ENCODE measurements around the gene EP400. TPM values are rescaled to one million over a fixed set of nuclear protein-coding genes. Genes with fewer than 3 reads are reported as not detected.
A peak's percentile ranks its signal among the peaks of the same experiment; 100 is the strongest.

The EP400 gene
- total and polyA plus RNA-seq, 9 of the 15 experiments (the other 6 are each of a cell fraction or from before 2014, with no cell fraction given), result 4.5 to 58.0 (median 7.0) TPM

GRCh38 chr12:131920902-131921840 lies 28.6 kb upstream of the EP400 start:
- peaks cover 0 to 19% of the 10 kb centered on the region in 2 experiments; a peak in 2 of 5 replicates for H3K4me1 ChIP-seq (replicated peaks in 1 of 2; ENCODE audit: control insufficient read depth in 2 of 2, insufficient read depth in 2 of 2, low read length in 2 of 2)
- FAIRE-seq (no peak), ATAC-seq (no peak), DNase-seq (ENCODE audit: extremely low read depth in 1 of 4, low spot score in 3 of 4) (no peak)
- WGBS (ENCODE audit: insufficient coverage, low coverage, missing lambda C conversion rate), result 84% methylated on average over 31 of the region's 35 CpGs
- H3K9me1 ChIP-seq (ENCODE audit: control insufficient read depth, insufficient read depth, low read length), result no peaks in the 10 kb centered on the region
- no peak overlapping the region for H3K4me2 ChIP-seq (ENCODE audit: insufficient read depth, low read length)
- H3K79me2 ChIP-seq (ENCODE audit: control insufficient read depth, insufficient read depth, low read length), result no peaks in the 10 kb centered on the region
- no TSS peak for BruUV-seq (replicated peaks)
- intact Hi-C loops (cut with micrococcal nuclease) (no loop called here), in situ Hi-C loops (cut with MboI) (no loop called here)
- no peaks in the 10 kb centered on the region for H3K27me3 ChIP-seq (ENCODE audit: control insufficient read depth in 2 of 2, insufficient read depth in 2 of 2, low read length in 2 of 2)
- peak overlapping the region in 1 of 2 experiments; percentile 52; a peak in 1 of 4 replicates for H3K9ac ChIP-seq (ENCODE audit: insufficient read depth in 1 of 2, low read depth in 2 of 2, low read length in 2 of 2)
- no peaks in the 10 kb centered on the region for H4K20me1 ChIP-seq (replicated peaks; ENCODE audit: control insufficient read depth, insufficient read depth, low read length)
- peak; percentile 74 for TF ChIP-seq POLR2G (IDR thresholded peaks at IDR 0.05; ENCODE audit: low read depth, low read length)
- no peak for TF ChIP-seq ZBTB49 (CRISPR knock-in tag; IDR thresholded peaks at IDR 0.05; ENCODE audit: borderline replicate concordance)
- no peak for TF ChIP-seq ARHGAP35 (IDR thresholded peaks at IDR 0.05; ENCODE audit: partially characterized antibody)
- no peak overlapping the region for H3K4me3 ChIP-seq
- H3K36me3 ChIP-seq (ENCODE audit: control insufficient read depth, insufficient read depth, low read length), result peaks cover 4% of the 10 kb centered on the region; the same call in 1 of the 3 replicates
- H3K27ac ChIP-seq (ENCODE audit: extremely low read depth, low read depth, low read length), result no peak overlapping the region
- H2AFZ ChIP-seq (ENCODE audit: low read depth, low read length), result no peak overlapping the region
- no peaks in the 10 kb centered on the region for H3K9me3 ChIP-seq (replicated peaks; ENCODE audit: control insufficient read depth, insufficient read depth, low read depth, low read length)
- POLR2A ChIA-PET, result interaction anchor here (0.6 to 2.6 kb wide), 6 partner anchors 9 to 582 kb away, joined by 3 to 9 read pairs (median 6); no protein-coding TSS in a partner anchor
- CTCF ChIA-PET (ENCODE audit: low intra/inter-chr PET ratio), result no interaction called here
